Measurements from ENCODE around the gene GRAP2.
"Not testable (repeated sequence)": the region's sequence is repeated elsewhere in the genome, so short reads cannot be mapped to it uniquely, and the experiment has no call there.

The GRAP2 gene

GRCh38 chr22:39946503-39947219, 45.8 kb downstream of the GRAP2 start:
- no peak for DNase-seq (ENCODE audit: low read depth)

GRCh38 chr22:39947220-39948216, 46.6 kb downstream of the GRAP2 start:
- no peak for DNase-seq (ENCODE audit: low read depth)

- no peak for DNase-seq (ENCODE audit: low read depth)
Observed at GRCh38 chr22:39949964-39950737, 49.3 kb downstream of the GRAP2 start.

- not testable (repeated sequence) for DNase-seq (ENCODE audit: low read depth)
Observed at GRCh38 chr22:39951603-39952293, 50.9 kb downstream of the GRAP2 start.

- no peak for DNase-seq (ENCODE audit: low read depth)
Observed at GRCh38 chr22:39952347-39952746, 51.5 kb downstream of the GRAP2 start.

GRCh38 chr22:39953101-39953500, 52.2 kb downstream of the GRAP2 start:
- DNase-seq (ENCODE audit: low read depth): no peak

DNA sequence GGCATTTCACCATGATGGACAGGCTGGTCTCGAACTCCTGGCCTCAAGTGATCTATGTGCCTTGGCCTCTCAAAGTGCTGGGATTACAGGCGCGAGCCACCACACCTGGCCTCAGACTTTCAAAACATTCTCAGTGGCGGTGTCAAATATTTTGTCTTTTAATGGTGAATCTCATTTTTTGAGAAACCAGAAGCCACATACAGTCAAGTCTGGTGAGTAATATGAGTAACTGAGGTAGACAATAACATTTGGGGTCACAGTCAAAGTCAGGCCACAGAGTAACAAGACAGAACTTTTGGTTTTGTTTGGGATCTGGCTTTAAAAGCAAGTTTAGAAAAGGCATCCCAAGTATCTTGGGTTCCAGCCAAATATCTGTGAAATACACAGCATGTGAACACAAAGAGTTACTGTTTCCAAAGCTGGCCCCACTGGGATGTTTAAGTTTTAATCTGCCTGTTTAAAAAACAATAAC, 53.7 kb downstream of the GRAP2 start:
- DNase-seq (ENCODE audit: low read depth): no peak

DNA sequence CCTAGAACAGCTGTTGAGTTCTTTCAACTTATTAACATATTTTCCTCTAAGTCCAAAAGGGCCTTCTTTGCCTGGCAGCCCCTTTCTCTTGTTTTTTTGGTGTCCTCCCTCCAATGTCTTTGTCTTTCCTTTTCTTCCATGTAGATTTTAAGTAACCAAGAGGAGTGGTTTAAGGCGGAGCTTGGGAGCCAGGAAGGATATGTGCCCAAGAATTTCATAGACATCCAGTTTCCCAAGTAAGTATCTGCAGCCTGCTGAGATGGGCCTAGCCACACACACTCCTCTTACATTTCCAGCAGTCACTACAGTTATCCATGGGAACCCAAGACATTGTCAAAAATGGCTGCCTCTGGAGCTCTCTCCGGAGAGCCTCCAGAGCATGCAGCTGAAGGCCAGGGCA, 54.8 kb downstream of the GRAP2 start:
- no peak for DNase-seq (ENCODE audit: low read depth)

DNA sequence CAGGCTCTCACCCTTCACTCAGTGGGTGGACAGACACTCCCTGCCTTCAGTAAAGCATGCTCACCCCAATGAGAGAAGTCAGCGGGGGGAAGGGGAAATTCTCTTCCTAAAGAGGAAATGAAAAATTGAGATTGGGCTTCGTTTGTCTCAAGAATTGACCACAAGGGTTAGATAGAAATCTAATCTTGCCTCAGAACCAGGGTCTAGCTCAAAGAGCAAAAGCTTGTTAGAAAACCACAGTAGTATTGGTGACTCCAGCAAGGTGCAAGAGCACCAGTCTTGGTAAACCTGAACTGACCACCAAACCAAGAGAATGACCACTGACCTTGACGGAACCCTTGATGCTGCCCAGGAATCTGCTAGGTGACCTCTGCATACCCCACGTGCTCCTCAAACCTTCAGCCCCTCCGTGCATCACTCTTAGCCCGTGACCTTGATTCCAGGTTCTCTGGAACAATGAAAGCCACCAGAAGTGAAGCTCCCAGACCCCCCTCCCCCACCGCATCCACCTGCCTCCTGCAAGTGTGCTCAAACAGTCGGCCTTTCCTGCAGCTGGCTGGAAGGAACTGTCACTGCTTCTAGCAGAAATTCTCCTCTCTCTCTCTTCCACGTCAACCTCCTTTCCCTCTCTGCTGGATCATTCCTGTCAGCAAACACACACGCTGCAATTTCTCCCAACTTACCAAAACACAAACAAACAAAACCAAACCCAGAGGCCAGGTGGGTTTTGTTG, 56.2 kb downstream of the GRAP2 start:
- no peak for DNase-seq (ENCODE audit: low read depth)

DNA sequence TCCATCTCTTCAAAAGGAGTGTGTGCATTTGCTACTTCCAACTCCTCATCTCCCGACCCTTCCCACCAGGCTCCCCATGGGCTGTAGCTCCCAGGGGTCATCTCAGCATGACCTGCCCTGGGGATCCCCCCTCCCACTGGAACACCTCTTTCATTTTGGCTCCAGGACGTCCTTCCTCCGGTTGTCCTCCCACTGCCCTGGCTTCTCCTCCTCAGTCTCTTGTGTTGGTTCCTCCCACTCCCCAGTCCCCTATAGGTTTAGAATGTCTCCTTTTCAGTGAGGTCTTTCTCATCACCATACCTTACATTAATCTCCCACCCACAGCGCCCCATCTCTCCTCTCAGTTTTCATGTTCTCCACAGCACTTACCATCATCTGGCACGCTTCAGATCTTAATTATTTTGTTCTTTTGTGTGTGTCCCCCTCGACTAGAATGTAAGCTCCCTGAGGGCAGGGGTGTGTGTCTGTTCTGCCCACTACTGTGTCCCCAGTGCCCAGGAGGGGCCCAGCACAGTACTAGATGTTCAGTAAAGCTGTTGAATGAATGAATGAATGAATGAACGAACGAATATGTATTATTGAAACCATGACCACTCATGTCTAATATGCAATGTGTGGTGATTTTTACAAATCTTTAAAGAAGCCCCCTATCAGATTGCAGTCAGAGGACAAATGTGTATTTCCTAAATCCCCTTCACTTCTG, 57.3 kb downstream of the GRAP2 start:
- DNase-seq (ENCODE audit: low read depth): no peak

DNA sequence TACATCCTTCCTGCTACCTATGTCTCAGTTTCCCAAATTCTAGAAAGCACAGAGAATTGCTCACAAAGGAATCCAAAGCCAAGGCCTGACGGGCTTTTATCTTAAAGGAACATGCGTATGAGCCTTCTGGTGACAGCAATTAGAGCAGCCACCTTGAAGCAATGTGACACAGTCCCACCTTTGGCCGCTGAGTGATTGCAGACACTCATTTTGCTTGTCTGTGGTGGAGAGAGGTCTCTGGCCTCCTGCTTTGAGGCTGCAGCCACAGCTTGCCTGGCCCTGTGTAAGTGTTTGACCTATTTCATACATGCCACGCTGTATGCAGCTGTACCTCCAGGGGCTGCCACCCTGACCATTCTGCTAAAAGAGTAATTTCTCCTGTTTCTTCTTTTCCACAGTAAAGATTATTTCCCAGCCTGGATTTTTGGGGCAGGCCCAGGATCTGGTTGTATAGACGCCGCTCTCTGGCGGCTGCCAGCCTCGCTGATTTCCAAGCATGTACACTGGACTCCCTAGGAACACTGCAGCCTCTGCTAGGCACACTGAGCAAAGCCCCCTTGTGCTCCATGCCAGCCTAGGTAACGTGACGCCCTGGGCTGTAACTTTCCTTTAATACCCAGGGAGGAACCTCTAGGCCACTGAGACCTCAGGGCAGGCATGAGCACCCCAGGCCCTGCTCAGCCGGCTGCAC, 58.2 kb downstream of the GRAP2 start:
- no peak for DNase-seq (ENCODE audit: low read depth)

- peak; percentile 37 for DNase-seq (ENCODE audit: low read depth)
Observed at GRCh38 chr22:39959640-39960447, 59.0 kb downstream of the GRAP2 start, which contains the start of gene TMA7B. TMA7B (plus strand) TSS chr22:39960397; CDS start chr22:39964375, 3,978 bp downstream.

DNA sequence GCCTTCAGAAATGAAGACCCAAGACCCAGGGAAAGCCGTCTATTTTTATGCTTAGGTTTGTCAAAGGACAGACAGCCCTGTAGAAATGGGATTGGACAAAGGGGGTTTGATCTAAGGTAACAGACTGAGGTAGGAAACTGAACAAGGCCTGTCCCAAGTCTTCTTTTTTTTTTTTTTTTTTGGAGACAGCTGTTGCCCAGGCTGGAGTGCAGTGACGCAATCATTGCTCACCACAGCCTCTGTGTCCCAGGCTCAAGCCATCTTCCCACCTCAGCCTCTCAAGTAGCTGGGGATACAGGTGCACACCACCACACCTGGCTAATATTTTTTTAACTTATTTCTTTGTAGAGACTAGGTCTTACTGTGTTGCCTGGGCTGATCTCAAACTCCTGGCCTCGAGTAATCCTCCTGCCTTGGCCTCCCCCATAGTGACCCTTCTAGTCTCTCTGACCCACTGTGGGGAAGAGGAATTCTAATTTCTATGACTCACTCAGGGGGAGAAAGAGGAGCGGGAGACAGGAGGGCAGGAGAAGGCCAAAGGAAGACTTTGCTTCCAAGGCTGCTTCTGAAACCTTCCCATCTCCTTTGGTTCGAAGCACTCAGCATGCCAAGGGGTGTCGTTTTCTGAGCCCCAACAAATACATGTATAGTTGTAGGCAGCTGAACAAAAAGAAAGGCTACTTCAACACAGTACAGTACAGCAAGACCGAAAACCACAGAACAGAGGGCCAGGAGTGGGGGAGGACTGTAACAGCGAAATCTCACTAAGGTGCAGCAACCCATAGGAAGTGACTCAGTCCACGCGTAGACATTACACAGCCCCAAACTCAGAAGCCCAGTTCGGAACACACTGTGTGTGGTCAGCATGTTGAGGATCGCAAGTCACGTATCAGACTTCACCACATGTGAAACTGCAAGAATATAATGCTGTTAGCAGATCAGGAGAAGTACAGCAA, 60.2 kb downstream of the GRAP2 start:
- peak; percentile 29 for DNase-seq (ENCODE audit: low read depth)

DNA sequence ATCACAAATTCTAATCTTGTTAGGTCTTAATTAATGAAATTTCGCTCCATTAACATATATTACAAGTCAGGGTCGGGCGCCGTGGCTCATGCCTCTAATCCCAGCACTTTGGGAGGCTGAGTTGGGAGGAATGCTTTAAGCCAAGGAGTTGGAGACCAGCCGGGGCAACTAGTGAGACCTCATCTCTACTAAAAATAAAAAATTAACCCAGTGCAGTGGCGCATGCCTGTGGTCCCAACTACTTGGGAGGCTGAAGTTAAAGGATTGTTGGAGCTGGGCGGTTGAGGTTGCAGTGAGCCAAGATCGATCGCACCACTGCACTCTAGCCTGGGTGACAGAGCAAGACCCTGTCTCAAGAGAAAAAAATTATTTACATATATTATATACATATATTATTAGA, 61.2 kb downstream of the GRAP2 start:
- DNase-seq (ENCODE audit: low read depth): no peak

- DNase-seq (ENCODE audit: low read depth): no peak
Observed at GRCh38 chr22:39965748-39966147, 64.9 kb downstream of the GRAP2 start.

DNA sequence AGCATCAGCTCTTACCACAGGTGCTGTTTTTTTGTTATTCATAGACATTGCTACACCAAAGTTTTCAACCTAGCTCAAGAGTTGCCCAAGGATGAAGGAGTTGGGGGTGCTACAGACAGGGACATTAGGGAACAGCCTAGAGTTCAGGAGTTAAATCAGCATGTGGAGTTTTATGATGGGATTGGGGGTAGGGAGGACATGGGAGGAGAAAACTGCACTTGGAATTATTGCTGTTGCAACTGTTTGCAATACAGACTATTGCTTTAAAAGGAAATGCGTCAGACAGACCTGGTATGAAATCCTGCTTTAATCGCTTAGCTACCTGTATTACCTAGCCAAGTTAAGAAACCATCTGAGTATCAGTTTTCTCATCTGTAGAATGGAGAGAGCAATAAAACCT, 65.6 kb downstream of the GRAP2 start:
- DNase-seq (ENCODE audit: low read depth): no peak

- no peak for DNase-seq (ENCODE audit: low read depth)
Observed at GRCh38 chr22:39967103-39967829, 66.4 kb downstream of the GRAP2 start.

All from activated T-cell treated with anti-CD3 and anti-CD28 coated beads for 1 hour (primary cell).